Astrocyte of the hippocampus (primary cell): ENCODE data around the gene SERTAD1.
A peak's percentile ranks its signal among the peaks of the same experiment; 100 is the strongest.
"Not testable (repeated sequence)": the region's sequence is repeated elsewhere in the genome, so short reads cannot be mapped to it uniquely, and the experiment has no call there.

Source experiments
- DNase-seq: peaks from one replicate; pipeline ENCODE4 v3.0.0; 2011; ENCODE audit warnings: low read depth, low spot score

The SERTAD1 gene

DNA sequence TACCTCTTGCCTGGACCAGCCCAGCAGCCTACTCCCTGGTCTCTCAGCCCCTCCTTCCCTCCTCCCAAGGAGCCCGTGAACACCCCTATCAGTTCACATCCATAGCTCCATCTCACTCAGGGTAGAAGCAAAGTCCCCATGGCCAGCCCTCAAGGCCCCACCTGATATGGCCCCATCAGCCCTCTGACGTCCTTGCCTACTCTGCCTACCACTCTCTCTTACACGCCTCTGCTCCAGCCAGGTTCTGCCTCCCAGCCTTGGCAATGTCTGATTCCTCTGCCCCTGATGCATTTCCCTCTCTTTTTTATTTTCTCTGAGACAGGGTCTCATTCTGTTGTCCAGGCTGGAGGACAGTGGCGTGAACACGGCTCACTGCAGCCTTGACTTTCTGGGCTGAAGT is 26.2 kb upstream of the SERTAD1 start:
- no peak for DNase-seq

DNA sequence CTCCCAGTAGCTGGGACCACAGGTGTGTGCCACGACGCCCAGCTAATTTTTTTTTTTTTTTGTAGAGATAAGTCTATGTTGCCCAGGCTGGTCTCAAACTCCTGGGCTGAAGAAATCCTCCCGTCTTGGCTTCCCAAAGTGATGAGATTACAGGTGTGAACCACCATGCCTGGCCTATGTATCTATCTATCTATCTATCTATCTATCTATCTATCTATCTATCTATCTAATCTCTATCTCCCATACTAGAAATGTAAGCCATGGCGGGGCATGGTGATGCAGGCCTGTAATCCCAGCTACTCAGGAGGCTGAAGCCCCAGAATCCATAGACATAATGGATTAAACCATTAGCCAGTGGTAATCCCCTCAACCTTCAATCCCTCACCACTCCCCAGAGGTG is 24.9 kb upstream of the SERTAD1 start:
- DNase-seq, result no peak

GRCh38 chr19:40449506-40449905 is 23.7 kb upstream of the SERTAD1 start:
- no peak for DNase-seq

GRCh38 chr19:40446263-40446784 is 20.5 kb upstream of the SERTAD1 start:
- DNase-seq, result no peak

DNA sequence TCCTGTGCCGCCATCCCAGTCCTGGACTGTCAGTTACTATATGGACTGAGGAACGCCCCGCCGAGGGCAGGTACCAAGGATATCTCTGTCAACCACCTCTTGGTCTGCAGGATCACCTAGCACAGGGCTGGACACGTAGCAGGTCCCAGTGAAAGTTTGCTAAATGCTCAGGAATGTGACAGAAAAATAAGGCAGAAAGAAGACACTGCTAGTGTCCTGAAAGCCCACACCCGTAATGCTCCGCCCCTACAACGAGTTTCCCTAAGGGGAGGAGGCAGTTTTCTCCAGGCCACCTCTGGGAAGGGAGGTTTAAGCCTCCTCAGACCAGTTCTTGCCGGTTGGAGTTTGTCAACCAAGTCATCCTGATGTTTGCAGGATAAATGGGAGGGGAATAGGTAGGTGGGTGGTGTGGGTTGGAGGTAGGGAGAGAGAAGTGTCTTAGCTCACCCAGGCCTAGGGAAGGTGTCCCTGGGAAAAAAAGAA is 20.0 kb upstream of the SERTAD1 start:
- no peak for DNase-seq

GRCh38 chr19:40444825-40445312 is 19.1 kb upstream of the SERTAD1 start:
- no peak for DNase-seq

DNA sequence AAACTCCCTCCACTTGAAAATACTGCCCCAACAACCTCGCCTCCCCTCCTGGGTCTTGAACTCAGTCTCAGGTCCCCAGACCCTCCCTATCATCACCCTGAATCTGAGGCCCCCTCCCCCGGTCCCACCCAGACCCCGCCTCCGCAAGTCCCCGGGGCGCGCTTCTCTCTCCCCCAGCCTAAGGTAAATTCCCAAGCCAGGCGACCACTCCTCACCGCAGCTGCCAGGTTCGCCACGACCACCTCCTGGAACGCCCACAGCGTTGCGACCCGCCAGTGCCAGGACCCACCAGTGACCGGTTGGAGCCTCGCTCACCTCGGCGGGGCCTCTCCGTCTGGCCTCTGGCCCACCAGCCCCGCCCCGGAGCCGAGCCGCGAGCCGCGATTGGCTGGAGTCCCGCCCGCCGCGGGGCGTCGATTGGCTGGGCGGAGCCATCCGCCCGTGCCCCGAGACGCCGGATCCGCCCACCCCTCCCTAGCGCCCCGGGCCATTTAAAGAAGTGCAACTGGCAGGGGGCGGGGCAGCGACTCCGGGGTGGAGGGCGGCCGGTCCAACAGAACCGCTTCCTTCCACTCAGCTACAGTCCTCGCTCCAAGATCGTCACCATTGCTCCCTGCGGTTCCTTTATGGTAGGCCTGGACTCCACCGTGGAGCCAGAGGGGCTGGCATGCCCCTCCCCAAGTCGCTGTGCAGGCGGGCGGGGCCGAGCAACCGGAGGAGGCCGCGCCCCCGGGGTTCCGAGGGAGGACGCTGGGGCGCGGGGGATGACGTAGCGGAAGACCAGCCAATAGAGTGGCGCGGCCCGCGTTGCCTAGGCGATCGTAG is 18.4 kb upstream of the SERTAD1 start, which contains the start of gene SERTAD3:
SERTAD3 (minus strand) TSS at position 336 of the 825 bp plus-strand sequence. CDS start 2,255 bp downstream, outside the sequence.
- DNase-seq, result peak; percentile 99

DNA sequence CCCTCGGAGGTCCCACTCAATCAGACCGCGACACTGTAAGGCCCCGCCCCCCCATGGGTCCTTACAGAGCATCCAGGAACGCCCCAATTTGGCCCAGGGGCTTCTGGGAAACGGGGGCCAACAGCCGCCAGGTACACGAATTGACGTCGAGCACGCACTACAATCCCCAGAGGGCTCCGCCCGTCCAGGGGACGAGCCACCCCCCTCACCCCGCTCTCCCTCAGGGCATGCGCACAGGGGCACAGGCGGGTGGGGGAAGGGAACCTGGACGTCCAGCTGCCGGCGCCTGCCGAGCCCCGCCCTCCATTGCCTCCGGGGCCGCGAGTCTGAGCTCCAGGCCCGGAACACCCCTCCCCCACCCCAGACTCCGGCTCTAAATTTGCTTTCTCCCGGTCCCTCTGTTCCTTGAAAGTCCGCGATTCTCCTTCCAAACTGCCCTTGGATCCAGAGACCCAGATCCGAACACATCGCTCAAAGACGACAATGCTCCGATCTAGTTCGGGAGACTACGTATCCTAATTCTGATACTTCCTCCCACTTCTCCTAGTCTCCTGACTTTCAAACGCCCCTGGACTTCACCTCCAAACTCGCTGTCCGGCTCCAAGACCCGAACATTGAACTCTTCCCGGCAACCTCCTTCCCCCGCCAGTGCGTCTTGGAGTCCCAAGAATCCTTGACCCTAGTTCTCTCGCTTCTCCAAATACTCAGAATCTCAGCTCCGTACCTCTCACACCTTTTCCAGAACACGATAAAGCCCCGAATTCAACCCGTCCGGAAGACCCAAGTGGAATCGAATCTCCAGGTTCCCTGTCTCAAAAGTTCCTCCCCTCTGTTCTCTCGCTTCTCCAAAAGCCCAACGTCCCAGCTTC is 17.6 kb upstream of the SERTAD1 start:
- DNase-seq, result peak; percentile 100

GRCh38 chr19:40442328-40443130 is 16.7 kb upstream of the SERTAD1 start:
- no peak for DNase-seq

DNA sequence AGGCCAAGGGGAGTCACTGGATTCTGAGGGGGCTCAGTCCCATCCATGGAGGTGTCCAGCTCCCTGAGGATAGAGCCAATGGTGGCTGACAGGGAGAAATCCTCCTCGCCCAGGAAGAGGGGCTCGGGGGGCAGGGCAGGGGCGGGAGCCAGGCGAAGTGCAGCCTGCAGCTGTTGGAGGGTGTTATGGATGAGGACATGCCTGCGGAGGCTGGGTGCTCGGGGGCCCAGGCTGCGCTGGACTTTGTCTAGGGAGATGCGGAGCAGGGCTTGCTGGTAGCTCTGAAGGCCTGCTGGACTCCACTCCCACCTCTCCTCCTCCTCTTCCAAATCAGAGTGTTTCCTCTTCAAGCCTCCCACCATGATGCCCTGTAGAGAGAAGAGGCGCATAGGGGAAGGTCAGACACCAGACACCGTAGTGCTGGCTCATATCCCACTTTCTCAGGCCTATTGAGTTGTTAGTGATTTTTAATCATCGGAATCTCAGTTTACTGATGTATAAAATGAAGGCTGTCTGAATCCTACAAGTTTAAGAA is 16.0 kb upstream of the SERTAD1 start:
- DNase-seq, result no peak

DNA sequence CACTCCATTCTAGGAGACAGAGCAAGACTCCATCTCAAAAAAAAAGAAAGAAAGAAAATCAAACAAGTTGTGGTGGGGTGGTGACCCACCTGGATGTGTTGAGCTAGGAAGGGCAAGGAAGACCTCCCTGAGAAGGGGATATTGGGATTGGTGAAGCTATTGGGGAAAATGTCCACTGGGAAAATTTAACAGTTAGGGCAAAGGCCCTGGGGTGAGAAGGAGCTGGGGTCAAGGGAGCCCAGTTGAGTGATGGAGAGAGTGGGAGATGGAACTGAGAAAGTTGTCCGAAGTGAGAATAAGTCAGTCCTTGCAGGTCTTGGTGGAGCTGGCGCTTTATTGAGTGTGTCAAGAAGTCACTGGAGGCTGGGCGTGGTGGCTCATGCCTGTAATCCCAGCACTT is 12.5 kb upstream of the SERTAD1 start:
- no peak for DNase-seq

GRCh38 chr19:40433391-40434216 is 7.8 kb upstream of the SERTAD1 start:
- DNase-seq, result peak; percentile 96

DNA sequence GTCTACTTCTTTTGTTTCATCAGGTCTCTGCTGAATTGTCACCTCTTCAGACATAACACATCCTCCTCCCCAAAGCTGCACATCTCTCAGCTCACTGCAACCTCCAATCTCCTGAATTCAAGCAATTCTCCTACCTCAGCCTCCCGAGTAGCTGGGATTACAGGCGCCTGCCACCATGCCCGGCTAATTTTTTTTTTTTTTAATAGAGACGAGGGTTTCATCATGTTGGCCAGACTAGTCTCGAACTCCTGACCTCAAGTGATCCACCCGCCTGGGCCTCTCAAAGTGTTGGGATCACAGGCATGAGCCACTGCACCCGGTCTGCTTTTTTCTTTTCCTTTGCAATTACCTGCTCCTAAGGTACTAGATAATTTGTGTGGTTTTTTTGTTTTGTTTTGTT is 7.0 kb upstream of the SERTAD1 start:
- DNase-seq, result not testable (repeated sequence)

DNA sequence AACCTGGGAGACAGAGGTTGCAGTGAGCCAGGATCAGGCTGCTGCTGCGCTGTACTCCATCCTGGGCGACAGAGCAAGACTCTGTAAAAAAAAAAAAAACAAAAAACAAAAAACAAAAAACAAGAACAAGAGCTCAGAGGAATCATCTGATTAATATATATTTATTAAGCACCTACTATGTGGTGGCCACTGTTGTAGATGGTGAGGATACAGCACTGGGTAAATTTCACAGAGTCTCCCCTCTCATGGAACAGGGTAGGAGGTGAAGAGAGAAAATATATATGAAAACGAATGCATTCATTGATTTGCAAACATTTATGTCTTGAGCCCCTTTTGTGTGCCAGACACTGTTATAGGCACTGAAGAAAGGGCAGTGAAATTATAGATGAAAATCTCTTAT is 5.9 kb upstream of the SERTAD1 start:
- no peak for DNase-seq

- not testable (repeated sequence) for DNase-seq
Observed at GRCh38 chr19:40430242-40430641, 4.5 kb upstream of the SERTAD1 start.

DNA sequence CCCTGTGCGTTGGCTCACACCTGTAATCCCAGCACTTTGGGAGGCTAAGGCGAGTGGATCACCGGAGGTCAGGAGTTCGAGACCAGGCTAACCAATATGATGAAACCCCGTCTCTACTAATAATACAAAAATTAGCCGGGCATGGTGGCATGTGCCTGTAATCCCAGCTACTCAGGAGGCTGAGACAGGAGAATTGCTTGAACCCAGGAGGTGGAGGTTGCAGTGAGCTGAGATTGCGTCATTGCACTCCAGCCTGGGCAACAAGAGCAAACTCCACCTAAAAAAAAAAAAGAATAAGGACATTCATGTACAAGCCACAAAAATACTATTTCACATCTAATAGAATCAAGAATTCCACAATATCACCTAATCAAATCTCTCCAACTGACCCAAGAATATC is 2.4 kb upstream of the SERTAD1 start:
- not testable (repeated sequence) for DNase-seq

DNA sequence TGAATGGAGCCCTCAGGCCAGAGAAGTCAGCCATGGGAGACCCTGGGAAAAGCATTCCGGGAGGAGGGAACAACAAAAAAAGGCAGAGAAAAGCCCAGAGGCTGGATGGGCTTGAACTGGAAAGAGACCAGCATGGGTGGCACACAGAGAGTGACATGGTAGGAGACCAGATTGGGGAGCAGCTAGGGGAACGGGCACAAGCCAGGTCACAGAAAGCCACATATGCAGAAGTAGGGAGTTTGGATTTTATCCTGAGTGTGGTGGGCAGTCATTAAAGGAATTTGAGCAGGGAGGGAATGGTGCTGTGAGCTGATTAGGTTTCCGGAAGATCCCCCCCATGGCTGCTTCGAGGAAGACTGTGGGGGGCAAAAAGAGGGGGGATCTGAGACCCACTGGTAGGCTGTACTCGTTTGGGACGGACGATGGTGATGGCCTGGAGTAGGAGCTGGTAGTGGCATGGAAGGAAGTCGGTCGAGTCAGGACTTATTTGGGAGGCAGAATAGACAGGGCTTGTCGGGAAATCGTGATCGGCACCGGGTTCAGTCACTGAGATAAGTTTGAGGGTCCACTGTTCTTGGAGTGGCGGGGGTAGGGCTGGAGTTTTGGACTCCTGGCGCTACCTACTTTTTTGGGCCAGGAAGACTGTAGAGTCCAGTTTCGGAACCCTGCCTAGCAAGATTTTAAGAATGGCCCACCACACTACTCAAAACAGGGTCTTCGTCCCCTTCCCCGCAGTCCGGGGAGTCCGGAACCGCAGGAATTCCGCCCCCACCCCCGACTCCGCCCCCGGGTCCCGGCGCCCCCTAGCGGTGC is 949 bp downstream of the SERTAD1 start:
- peak; percentile 59 for DNase-seq

GRCh38 chr19:40423938-40424337 is 1.9 kb downstream of the SERTAD1 start:
- no peak for DNase-seq
